Caco-2 (cell line): ENCODE results near the gene FAM204A. TPM values are rescaled to one million over a fixed set of nuclear protein-coding genes. Genes with fewer than 3 reads are reported as not detected.

Source experiments
- BruUV-seq: library from RNA; stranded (reverse); fragments of 400-500 nt; replicated peaks from 2 replicates; lab custom pipeline; 2021; lab: Mats Ljungman, UMichigan
- CTCF ChIA-PET: fragments of 300-600 bp; sonication (Branson Sonifier 250); formaldehyde crosslinking; loops from one replicate; lab custom pipeline; 2022; ENCODE audit warnings: antibody characterized with exemption; lab: Charles Lee
- POLR2A ChIA-PET: fragments of 300-600 bp; sonication (Branson Sonifier 250); formaldehyde crosslinking; loops from one replicate; lab custom pipeline; 2022; ENCODE audit warnings: antibody characterized with exemption; lab: Charles Lee
- DNase-seq, 2 experiments: peaks; one replicate each; pipeline versions ENCODE4 v3.0.0 to v3.0.0-alpha.2; 2020 to 2022
- H3K27me3 ChIP-seq: replicated peaks from 2 replicates; pipeline ENCODE4 v1.6.0; 2011; ENCODE audit warnings: low read length; ENCODE audit not compliant: control insufficient read depth, insufficient read depth
- H3K36me3 ChIP-seq: 2 replicates; pipeline ENCODE4 v1.5.1; 2011; ENCODE audit warnings: low read length; ENCODE audit not compliant: control insufficient read depth, insufficient read depth
- H3K4me1 ChIP-seq: fragments of 250-450 bp; sonication (Bioruptor Pico); 2 replicates; pipeline ENCODE4 v1.5.1; 2020; ENCODE audit warnings: mild to moderate bottlenecking
- H3K4me3 ChIP-seq: 2 replicates; pipeline ENCODE4 v1.5.1; 2011; ENCODE audit warnings: low read depth, mild to moderate bottlenecking, control low read depth, low read length
- H3K9me3 ChIP-seq: fragments of 250-450 bp; sonication (Bioruptor Pico); 2 replicates; pipeline ENCODE4 v1.5.1; 2020; ENCODE audit warnings: mild to moderate bottlenecking, moderate library complexity
- H3K27ac Mint-ChIP-seq: one replicate; pipeline ENCODE4 v1.8.0; 2022; ENCODE audit warnings: mixed read lengths; ENCODE audit not compliant: unreplicated experiment
- H3K27me3 Mint-ChIP-seq: one replicate; pipeline ENCODE4 v1.8.0; 2022; ENCODE audit warnings: mixed read lengths; ENCODE audit not compliant: insufficient read depth, unreplicated experiment
- H3K36me3 Mint-ChIP-seq: one replicate; pipeline ENCODE4 v1.8.0; 2022; ENCODE audit warnings: mild to moderate bottlenecking, mixed read lengths; ENCODE audit not compliant: insufficient read depth, unreplicated experiment
- H3K4me1 Mint-ChIP-seq: one replicate; pipeline ENCODE4 v1.8.0; 2022; ENCODE audit warnings: low read depth, mixed read lengths; ENCODE audit not compliant: unreplicated experiment
- H3K4me3 Mint-ChIP-seq: one replicate; pipeline ENCODE4 v1.8.0; 2022; ENCODE audit warnings: mild to moderate bottlenecking, moderate library complexity, mixed read lengths; ENCODE audit not compliant: unreplicated experiment
- H3K9me3 Mint-ChIP-seq: one replicate; pipeline ENCODE4 v1.8.0; 2022; ENCODE audit warnings: mixed read lengths; ENCODE audit not compliant: unreplicated experiment
- intact Hi-C: fragments of 100-400 bp; cut with micrococcal nuclease; formaldehyde crosslinking; loops from one replicate; pipeline ENCODE4 v1.10.0; 2022; ENCODE audit not compliant: unreplicated experiment
- total RNA-seq: library from RNA; stranded (reverse); gene quantifications from 2 replicates; pipeline ENCODE4 v1.2.3, GENCODE V29; 2022
- TF ChIP-seq, protein P1 (sequence below), 2 experiments: fragments of 200-600 bp in 1 of 2; IDR thresholded peaks; 1 replicate in 1 of 2; 2 replicates in 1 of 2; pipeline versions ENCODE4 v1.5.1 to v1.8.0; 2011 to 2022; ENCODE audit warnings: antibody characterized with exemption in 1 of 2, control low read depth in 1 of 2, inconsistent platforms in 1 of 2, low read depth in 1 of 2, low read length in 1 of 2, mild to moderate bottlenecking in 1 of 2, moderate library complexity in 1 of 2; ENCODE audit not compliant: insufficient read depth in 1 of 2, severe bottlenecking in 1 of 2, unreplicated experiment in 1 of 2

The FAM204A gene
- total RNA-seq, 1 experiment from 2014 or later: 68.7 TPM

- Mint-ChIP-seq H3K27ac (no peak overlapping the region), H3K27me3 (no peaks in the 10 kb centered on the region), H3K9me3 (no peaks in the 10 kb centered on the region), H3K36me3 (peaks cover 27% of the 10 kb centered on the region), H3K4me3 (no peak overlapping the region), H3K4me1 (no peaks in the 10 kb centered on the region)
- Histone ChIP-seq H3K9me3 (no peaks in the 10 kb centered on the region), H3K27me3 (no peaks in the 10 kb centered on the region), H3K36me3 (no peaks in the 10 kb centered on the region; the same call in 1 of the 2 replicates), H3K4me1 (0 out of 2 replicates have a peak, but pooled peaks cover 8% of the 10 kb centered on the region), H3K4me3 (no peak overlapping the region)
- intact Hi-C loops: no loop called here
- ChIA-PET CTCF (no interaction called here), POLR2A (no interaction called here)
- DNase-seq: no peak
- no TSS peak for BruUV-seq
- TF ChIP-seq, protein P1, sequence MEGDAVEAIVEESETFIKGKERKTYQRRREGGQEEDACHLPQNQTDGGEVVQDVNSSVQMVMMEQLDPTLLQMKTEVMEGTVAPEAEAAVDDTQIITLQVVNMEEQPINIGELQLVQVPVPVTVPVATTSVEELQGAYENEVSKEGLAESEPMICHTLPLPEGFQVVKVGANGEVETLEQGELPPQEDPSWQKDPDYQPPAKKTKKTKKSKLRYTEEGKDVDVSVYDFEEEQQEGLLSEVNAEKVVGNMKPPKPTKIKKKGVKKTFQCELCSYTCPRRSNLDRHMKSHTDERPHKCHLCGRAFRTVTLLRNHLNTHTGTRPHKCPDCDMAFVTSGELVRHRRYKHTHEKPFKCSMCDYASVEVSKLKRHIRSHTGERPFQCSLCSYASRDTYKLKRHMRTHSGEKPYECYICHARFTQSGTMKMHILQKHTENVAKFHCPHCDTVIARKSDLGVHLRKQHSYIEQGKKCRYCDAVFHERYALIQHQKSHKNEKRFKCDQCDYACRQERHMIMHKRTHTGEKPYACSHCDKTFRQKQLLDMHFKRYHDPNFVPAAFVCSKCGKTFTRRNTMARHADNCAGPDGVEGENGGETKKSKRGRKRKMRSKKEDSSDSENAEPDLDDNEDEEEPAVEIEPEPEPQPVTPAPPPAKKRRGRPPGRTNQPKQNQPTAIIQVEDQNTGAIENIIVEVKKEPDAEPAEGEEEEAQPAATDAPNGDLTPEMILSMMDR (IDR thresholded peaks at IDR 0.05; ENCODE audit: insufficient read depth in 1 of 2, low read depth in 1 of 2, low read length in 1 of 2, severe bottlenecking in 1 of 2, unreplicated experiment in 1 of 2): no peak
Measured at GRCh38 chr10:118307220-118307619, 34.9 kb downstream of the FAM204A start.

DNA sequence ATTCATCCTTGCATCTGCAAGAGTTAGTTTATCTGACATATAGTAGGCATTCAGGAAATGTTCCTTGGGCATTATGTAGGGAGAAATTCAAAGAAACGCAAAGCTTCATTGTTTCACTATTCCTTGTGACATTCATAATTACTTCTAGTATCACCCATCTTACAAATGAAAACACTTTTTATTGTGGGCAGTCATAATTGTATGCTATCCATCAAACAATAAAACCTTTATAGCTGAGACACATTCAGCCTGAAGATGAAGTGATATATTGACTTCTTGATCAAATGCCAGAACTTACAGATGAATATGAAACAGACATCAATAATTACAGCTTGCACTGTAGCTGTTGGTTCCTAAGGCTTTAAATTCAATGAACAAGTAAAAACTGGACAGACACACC lies 36.4 kb downstream of the FAM204A start:
- TF ChIP-seq, protein P1 (IDR thresholded peaks at IDR 0.05; ENCODE audit: insufficient read depth in 1 of 2, low read depth in 1 of 2, low read length in 1 of 2, severe bottlenecking in 1 of 2, unreplicated experiment in 1 of 2): no peak
- intact Hi-C loops: no loop called here
- Mint-ChIP-seq H3K4me1 (no peaks in the 10 kb centered on the region), H3K36me3 (peaks cover 22% of the 10 kb centered on the region), H3K9me3 (no peaks in the 10 kb centered on the region), H3K27ac (no peak overlapping the region), H3K4me3 (no peak overlapping the region), H3K27me3 (no peaks in the 10 kb centered on the region)
- no TSS peak for BruUV-seq
- H3K27me3 ChIP-seq: no peaks in the 10 kb centered on the region
- ChIA-PET CTCF (no interaction called here), POLR2A (no interaction called here)
- H3K9me3 ChIP-seq: no peaks in the 10 kb centered on the region
- H3K4me1 ChIP-seq: 0 out of 2 replicates have a peak, but pooled peaks cover under 1% of the 10 kb centered on the region
- no peaks in the 10 kb centered on the region; the same call in 1 of the 2 replicates for H3K36me3 ChIP-seq
- no peak for DNase-seq
- H3K4me3 ChIP-seq: no peak overlapping the region

DNA sequence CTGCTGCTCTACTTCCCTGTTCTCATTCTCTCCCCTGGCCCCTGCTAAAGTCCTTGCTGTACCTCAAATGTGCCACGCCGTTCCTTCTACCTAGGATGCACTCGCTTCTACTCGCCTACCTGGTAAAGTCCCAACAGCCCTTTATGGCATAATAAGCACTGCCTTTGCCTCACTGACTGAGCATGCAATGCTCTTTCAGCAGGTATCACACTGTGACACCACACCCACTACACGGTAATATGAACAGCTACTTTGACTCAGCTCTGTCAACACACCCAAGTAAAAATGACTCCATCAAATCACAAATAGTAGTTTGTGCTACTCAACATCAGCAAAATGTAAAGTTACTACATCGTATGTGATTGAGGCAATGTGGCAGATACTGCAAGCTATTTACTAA lies 37.6 kb downstream of the FAM204A start:
- CTCF ChIA-PET: no interaction called here
- Histone ChIP-seq H3K4me1 (no peaks in the 10 kb centered on the region), H3K27me3 (no peaks in the 10 kb centered on the region), H3K9me3 (no peaks in the 10 kb centered on the region), H3K36me3 (no peaks in the 10 kb centered on the region; the same call in 1 of the 2 replicates), H3K4me3 (no peak overlapping the region)
- no peak overlapping the region for H3K27ac Mint-ChIP-seq
- no peak for DNase-seq
- H3K4me3 Mint-ChIP-seq: no peak overlapping the region
- no peaks in the 10 kb centered on the region for H3K27me3 Mint-ChIP-seq
- BruUV-seq: no TSS peak
- POLR2A ChIA-PET: no interaction called here
- no peaks in the 10 kb centered on the region for H3K9me3 Mint-ChIP-seq
- peaks cover 22% of the 10 kb centered on the region for H3K36me3 Mint-ChIP-seq
- TF ChIP-seq, protein P1 (IDR thresholded peaks at IDR 0.05; ENCODE audit: insufficient read depth in 1 of 2, low read depth in 1 of 2, low read length in 1 of 2, severe bottlenecking in 1 of 2, unreplicated experiment in 1 of 2): no peak
- H3K4me1 Mint-ChIP-seq: no peaks in the 10 kb centered on the region
- intact Hi-C loops: no loop called here
